ENCODE measurements around the gene PLCH1.

GRCh38 chr3:155402656-155403055 lies 342.2 kb downstream of the PLCH1 start:
- TF ChIP-seq POLR2AphosphoS5 (IDR thresholded peaks at IDR 0.05; ENCODE audit: low read depth, low read length) (no peak), TAF1 (IDR thresholded peaks at IDR 0.05; ENCODE audit: low read depth, low read length) (no peak)

Measured in GM12891 (cell line).